GM18507 (cell line): ENCODE measurements around the gene OR6Y1.

Source experiments
- DNase-seq: peaks from one replicate; pipeline ENCODE4 v3.0.0; 2011; ENCODE audit warnings: low read depth; ENCODE audit not compliant: insufficient read length; ENCODE audit errors: extremely low spot score
- FAIRE-seq: peaks from 2 replicates; lab custom pipeline; 2011; peaks lifted over from hg19 to GRCh38; lab: Jason Lieb, UNC

Gene OR6Y1

GRCh38 chr1:158509471-158510156 lies 44.6 kb downstream of the OR6Y1 start:
- FAIRE-seq = no peak
- DNase-seq = no peak

GRCh38 chr1:158507511-158507910 lies 46.7 kb downstream of the OR6Y1 start:
- no peak for FAIRE-seq
- no peak for DNase-seq

GRCh38 chr1:158506369-158506987 lies 47.7 kb downstream of the OR6Y1 start:
- DNase-seq (no peak), FAIRE-seq (peak; percentile 65)

DNA sequence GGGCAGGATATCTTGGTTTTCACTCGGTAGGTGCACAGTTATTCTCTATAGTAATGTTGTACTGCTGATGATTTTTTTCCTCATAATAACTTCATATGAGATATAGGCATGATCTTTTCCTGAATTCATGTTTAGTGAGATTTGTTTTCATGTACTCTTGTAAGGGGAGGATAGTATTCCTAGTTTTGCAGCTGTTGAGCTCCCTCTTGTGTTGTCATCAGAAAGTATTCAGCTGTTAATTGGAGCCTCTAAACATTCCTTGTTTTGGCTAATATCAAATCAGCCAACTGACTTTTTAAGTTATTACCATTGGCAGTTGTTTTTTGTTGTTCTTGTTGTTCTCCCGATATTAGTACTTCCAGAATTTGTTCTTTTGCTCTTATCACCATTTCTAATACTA lies 57.8 kb downstream of the OR6Y1 start:
- peak; percentile 35 for FAIRE-seq
- DNase-seq = no peak

- no peak for DNase-seq
- FAIRE-seq = no peak
These were observed 59.4 kb downstream of the OR6Y1 start for GRCh38 chr1:158494796-158495195.
